Left hindlimb (tissue), 1 donor: ENCODE measurements around the gene LSMEM2.
A peak's percentile ranks its signal among the peaks of the same experiment; 100 is the strongest.
"Not testable (repeated sequence)": the region's sequence is repeated elsewhere in the genome, so short reads cannot be mapped to it uniquely, and the experiment has no call there.

Experiments used
- DNase-seq: peaks from one replicate; pipeline ENCODE4 v3.0.0-alpha.2; 2018

Gene LSMEM2

DNA sequence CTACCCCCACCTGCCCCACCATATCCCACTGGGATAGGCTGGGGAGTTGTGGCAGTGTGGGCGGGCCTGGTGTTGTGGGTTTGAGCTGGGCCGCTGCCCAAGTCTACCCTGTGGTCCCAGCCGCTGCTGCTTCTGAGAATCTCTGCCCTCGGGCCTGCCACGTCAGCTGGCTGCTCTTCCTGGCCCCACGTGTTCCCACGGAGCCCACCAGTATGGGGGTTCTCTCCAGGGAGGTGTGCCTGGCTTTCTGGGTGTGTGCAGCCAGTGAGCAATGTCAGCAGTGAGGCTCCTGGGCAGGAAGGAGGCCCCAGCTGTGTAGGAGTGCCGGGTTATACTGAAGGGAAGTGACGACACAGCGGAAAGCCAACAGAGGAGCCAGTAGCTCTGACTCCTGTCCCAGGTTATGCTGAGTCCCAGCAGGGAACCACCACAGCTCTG is 32.4 kb upstream of the LSMEM2 start:
- peak; percentile 86 for DNase-seq

DNA sequence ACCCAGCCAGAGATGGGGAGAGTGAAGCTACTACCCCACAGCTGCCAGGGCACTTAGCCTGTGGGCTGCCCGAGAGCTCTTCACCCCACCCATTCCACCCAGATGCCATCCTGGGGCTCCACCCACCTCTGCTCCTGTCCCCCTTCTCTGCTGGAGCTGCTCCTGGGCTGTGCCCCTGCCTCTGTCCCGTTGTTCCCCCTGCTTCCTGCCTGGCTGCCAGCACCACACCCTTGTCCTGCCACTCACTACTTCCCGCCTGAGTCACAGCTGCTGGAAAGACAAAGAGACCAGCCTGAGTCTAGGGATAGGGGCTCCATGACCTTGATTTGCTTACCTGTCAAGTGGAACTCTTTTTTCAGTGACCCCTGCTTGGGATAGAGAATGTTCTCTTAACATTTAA is 30.5 kb upstream of the LSMEM2 start:
- no peak for DNase-seq

DNA sequence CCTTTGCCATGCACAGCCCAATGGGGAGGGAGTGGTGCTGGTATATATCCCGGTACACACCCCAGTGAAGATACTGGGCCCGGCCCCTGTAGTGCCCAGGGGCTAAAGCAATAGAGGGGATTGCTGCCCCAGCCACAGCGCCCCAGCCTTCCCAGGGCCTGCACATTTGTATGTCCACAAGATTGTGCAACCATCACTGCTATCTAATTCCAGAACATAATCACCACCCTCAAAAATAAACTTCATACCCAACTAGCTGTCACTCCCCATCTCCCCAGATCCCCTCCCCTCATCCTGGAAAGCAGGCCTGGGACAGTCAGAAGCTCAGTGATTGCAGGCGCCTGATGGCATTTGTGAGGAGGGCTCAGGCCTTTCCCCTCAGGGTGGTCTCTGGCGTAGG is 29.4 kb upstream of the LSMEM2 start:
- DNase-seq = no peak

DNA sequence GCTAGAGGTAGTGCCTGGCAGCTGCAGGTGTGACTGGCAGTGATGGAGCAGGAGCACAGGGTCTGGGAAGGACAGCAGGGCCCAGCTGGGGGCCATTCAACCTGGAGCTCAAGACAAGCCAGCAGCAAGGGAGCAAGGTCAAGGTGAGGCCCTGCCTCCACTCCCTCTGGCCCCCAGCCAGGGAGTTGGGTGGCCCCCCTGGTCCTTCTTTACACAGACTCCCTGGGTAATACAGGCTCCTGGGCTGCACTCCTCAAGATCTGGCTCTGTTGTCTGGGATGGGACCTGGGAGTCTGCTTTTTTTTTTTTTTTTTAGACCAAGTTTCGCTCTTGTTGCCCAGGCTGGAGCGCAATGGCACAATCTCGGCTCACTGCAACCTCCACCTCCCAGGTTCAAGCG is 28.4 kb upstream of the LSMEM2 start:
- no peak for DNase-seq

DNA sequence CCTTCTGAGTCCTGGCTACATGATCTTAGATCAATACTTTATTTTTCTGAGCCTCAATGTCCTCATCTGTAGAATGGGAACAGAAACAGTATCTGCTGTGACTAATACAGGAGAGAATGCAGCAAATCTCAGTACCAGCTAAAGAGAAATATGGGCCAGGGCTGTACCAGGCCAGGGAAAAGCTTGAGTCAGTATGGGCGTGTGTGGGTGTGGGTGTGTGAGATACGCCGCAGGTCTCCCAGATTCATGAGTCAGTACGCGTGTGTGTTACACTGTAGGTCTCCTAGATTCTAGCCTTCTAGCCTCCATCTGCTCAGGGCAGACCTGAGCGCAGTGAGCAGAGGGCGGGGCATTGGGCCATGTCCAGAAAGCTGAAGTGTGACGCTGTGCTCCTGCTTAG is 27.7 kb upstream of the LSMEM2 start:
- no peak for DNase-seq

DNA sequence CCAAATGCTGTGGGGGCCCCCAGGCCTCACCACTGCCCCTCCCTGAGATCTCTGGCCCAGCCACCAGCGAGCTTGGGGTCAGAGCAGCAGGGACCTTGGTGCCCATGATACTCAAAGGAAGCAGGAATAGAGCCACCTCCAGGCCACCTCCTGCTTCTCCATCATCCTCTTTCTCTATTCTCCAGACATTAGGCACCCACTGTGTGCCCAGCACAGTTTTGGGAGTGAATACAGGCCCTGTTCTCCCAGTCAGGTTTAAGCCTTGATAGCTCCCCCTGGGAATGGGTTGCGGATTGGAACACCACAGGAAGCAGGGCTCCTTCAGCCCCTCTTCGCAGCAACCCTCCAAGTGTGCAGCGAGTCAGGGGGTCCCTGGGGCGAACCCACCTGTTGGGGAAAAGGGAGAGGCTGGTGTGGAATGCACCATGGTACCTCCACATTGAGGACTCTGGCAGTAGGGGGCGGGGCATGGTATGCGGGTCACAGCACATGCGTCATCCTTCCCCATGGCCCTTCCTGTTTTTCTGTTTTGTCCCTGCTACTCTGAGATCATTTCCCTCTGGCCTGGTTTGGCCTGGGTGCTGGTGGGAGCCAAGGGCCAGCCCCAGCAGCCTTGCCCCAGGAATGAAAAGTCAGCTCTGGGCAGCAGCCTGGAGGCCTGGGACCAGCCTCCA is 24.2 kb upstream of the LSMEM2 start:
- no peak for DNase-seq

DNA sequence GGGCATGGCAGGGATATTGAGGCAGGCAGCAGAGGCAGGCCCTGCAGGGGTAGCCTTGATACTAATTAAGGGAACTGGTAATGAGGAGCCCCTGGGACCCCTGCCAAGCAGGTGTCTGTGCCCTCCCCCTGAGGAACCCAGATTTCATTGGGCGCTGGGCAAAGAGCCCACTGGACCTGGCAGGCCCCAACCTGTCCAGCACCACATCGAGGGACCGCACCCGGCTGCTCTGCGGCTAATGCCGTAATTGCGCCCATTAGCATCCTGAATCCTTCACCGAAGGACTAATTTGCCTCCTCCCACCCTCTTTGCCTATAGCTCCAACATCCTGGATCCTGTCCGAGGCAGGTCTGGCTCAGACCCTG is 23.7 kb upstream of the LSMEM2 start:
- DNase-seq = no peak

DNA sequence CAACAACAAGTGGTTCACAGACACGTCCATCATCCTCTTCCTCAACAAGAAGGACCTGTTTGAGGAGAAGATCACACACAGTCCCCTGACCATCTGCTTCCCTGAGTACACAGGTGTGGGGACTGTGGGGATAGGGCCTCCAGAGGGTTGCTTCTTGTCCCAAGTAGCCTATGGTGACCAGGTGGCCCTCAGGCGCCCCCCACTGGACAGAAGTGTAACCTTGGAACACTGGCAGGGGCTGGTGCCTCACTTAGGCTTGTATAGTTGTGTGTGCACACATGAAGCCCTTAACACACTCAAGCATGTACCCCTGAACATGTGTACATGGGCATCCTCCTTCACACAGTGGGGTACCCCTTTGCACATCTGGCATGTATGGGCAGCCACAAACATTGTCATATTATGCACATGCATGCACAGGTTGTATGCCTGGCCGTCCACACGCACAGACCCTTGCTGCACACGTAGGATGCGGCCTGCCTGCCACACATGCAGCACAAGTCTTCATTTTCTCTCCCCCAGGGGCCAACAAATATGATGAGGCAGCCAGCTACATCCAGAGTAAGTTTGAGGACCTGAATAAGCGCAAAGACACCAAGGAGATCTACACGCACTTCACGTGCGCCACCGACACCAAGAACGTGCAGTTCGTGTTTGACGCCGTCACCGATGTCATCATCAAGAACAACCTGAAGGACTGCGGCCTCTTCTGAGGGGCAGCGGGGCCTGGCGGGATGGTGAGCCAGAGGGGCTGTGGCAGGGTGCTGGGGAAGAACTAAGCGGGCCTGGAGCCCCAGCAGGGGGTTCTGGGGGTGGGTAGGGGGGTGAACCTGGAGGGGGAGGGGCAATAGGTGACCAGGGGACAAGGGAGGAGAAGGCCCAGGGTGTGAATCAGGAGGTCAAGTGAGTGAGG is 21.7 kb upstream of the LSMEM2 start:
- DNase-seq = no peak

DNA sequence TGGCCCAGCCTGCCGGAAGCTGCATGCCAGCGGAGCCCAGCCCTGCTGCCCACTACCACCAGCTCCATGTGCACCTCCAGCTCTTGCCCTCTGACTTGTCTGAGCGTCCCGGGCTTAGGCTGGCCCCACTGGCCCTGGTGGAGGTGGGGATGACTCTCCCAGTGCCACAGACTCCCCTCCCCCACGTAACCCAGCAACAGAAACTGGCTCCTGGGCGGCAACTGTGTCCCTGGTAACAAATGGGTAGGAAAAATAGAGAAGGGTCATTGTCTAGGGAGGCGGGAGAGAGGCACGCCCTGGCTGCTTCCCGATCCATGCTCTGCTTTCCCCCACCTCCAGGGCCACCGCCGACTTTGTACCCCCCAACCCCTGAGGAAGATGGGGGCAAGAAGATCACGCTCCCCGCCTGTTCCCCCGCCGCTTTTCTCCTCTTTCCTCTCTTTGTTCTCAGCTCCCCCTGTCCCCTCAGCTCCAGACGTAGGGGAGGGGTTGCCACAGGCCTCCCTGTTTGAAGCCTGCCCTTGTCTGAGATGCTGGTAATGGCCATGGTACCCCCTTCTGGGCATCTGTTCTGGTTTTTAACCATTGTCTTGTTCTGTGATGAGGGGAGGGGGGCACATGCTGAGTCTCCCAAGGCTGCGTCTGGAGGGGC is 20.7 kb upstream of the LSMEM2 start:
- DNase-seq = no peak

DNA sequence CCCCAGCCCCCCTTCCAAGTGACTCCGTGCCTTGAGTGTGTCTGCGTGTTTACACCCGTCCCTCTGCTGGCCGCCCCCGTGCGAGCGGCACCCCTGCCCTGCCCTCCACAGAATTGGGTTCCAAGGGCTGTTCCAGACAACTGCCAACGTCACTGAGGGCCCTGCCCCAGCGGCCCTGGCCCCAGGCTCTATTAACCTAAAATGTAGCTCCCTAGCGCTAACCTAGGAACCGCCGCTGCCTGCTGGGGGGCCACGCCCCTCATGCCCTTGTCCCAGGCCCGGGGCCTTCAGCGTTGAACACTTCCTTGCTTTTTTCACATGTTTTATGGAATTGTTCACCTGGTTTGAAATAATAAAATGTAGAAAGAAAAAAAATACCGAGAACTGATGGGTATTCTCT is 19.9 kb upstream of the LSMEM2 start:
- DNase-seq = no peak

DNA sequence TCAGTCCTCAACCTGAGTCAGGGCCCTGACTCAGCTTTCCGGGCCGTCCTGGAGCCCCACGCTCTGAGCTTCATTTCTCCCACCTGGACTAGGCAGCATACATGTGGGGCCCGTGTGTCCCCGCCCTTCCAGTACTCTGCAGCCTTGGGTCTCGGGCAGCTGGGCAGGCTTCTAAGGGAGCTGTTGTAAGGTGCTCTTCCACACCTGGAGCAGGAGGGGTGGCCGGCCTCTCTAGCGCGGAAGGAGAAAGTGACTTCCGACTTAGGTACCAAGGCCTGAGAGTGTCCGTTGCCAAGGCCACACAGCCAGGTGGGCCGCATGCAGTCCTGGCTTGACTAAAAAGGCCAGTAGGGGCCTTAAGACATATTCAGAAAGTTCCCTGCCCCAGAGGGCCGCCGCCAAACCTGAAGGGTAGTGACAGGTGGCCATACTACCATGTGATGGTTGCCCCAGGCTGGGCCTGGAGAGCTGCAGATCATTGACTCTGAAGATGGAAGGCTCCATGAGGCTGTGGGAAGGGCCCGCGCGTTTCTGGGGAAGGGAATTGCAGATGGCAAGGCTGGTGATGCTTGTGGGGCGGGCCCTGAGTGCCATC is 19.4 kb upstream of the LSMEM2 start:
- no peak for DNase-seq

DNA sequence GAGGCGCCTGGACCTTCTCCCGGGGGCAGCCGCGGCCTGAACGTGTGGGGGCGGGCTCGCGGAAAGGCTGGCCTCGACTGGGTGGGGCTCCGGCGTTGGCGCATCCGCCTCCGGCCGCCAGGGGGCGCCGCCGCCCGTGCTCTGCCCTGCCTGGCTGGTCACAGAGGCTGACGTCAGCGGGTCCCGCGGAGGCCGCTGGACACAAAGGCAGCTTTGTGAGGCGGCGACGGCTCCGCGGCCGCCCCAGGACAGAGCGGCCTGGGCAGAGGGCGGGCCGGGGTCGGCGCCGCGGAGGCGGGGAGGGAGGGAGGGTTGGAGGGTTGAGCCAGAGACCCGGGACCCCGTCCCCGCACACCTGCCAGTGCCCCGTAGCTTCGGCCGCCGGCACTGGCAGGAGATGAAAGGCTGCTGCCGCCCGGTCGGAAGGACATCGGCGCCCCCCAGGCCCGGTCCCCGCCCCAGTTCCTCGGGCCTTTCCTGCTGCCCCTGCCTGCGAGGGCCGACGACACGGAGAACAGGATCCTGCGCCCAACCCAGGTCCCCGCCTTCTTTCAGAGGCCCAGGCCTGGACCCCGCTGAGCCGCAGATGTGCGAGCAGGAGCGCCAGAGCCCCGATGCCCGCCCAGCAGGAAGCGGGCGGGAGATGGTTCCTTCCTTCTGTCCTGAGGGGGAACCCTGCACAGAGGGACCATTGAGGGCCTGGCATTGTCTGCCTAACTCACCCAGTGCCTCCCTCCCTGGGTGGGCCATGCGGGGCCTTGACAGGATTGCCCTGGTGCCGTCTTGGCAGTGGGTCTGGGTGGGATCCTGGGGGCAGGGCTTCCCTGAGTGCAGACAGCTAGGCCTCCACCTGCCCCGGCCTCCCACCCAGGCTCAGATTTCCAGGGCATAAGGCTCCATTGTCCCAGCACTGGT is 18.6 kb upstream of the LSMEM2 start:
- DNase-seq = peak; percentile 96

DNA sequence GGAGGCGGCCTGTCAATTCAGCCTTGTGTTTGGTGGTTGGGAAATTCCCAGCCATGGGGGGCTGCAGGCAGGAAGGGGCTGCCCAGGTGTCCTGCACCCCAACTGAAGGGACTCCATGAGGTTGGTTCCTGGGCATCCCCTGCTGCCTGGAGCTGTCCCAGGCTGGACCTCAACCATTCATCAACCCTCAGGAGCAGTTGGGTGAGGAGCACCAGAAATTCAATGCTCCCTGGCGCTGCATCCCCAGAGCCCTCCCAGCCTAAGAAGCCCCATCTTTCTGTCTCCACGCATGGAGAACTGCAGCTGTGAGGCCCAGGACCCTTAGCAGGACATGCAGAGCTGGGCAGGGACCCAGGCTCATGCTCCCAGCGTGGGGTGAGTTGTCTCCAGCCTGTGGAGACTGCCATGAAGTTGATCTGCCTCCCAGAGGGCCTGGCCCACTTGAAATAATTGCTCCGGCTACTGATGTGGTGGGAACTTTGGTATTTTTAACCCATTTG is 17.9 kb upstream of the LSMEM2 start:
- DNase-seq = no peak

DNA sequence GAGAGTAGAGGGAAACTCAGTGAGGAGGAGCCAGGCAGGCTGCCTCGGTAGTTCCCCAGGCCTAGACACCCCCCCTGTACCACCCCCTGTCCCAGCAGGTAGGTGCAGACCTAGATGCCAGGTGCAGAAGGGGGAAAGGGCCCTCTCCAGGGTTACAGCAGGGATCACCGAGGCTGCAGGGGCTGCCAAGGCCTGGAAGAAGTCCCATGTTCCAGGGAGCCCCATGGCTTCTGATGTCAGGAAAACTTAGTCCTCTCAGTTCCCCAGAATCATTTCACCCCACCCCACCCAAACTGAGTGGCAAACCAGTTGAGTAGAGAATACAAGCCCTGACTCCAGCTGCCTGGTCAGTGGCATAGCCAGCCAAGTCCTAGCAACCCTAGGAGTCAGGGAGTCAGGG is 17.4 kb upstream of the LSMEM2 start:
- no peak for DNase-seq

DNA sequence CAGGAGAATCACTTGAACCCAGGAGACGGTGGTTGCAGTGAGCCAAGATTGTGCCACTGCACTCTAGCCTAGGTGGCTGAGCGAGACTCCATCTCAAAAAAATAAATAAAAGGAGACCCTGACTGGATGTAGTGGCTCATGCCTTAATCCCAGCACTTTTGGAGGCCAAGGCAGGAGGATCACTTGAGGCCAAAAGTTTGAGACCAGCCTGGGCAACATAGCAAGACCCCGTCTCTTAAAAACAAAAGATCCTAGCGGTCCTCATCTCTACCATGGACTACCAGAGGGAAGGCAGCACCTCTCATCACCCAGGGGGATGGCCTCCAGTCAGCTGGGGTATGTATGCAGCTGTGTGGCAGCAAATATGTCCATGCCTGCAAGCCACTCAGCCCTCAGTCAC is 16.7 kb upstream of the LSMEM2 start:
- DNase-seq = not testable (repeated sequence)

DNA sequence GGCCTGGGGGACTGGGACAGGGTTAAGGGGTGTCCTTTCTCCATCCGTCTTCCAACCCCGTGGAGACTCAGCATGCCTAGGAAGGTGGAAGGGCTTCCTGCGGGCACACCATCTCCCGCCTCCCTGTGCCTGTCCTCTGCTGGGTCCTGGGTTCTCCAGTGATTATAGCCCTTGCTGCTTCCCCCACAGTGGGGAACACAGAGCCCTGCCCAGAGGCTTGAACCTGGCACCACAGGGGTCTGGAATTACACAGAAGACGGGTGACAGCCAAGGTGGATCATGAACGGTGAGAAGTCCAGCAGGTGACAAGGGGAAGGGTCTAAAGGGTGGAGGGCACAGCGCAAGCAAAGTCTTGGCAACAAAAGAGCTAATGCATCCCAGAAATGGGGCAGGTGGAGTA is 16.1 kb upstream of the LSMEM2 start:
- no peak for DNase-seq

DNA sequence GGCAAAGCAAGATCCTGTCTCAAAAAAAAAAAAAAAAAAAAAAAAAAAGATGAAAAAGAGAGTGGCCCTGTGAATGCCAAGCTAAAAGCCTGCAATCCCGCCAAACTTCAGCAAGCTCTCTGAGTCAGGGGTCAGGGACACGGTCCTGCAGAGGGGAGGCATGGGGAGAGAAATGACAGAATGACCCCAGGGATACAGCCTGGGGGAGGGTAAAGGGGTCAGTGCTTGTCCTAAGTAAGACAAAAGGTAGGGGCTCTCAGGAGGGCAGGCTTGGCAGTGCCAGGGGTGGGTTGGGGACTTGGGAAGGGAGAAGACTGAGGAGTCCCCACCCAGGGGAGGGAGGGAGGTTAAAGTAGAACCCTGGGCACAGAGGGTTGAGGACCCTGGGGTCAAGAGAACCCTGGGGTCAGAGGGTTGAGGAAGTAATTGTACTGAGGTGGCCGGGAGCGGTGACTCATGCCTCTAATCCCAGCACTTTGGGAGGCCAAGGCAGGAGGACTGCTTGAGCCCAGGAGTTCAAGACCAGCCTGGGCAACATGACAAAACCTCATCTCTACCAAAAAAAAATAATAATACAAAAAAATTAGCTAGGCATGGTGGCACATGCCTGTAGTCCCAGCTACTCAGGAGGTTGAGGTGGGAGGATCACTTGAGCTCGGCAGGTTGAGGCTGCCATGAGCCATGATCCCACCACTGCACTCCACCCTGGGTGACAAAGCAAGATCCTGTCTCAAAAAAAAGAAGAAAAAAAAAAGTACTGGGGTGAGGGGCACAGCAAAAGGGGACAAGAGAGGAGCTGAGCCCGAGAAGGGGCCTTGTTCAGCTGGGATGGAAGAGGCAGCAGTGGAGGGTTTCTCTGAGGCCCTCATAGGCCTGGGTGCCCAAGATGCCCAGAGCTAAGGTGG is 15.2 kb upstream of the LSMEM2 start:
- DNase-seq = no peak

DNA sequence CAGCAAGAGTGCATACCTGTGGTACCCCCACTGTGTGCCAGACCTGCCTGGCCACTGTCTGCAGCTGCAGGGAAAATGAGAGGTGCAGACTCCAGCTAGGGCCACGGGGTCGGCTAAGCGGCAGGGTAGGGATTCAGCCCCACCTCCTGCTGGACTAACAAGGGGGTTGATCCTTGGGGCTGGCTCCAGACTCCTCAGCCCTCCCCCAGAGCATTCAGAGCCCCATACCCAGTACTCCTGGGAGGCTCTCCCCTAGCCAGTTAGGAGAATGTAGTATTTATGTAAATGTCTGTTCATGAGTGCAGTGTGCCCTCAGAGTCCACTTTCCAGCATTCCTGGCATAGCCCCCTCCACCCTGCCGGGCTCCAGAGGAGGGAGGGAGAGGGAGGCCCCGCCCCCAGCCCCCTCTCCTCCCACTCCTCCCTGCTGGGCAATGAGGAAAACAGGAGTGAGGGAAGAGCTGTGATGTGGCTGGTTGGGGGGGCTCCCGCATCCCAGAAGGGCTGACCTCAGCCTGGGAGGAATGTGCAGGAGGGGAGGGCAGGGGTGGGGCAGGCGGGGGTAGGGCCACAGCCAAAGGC is 14.4 kb upstream of the LSMEM2 start:
- peak; percentile 97 for DNase-seq

DNA sequence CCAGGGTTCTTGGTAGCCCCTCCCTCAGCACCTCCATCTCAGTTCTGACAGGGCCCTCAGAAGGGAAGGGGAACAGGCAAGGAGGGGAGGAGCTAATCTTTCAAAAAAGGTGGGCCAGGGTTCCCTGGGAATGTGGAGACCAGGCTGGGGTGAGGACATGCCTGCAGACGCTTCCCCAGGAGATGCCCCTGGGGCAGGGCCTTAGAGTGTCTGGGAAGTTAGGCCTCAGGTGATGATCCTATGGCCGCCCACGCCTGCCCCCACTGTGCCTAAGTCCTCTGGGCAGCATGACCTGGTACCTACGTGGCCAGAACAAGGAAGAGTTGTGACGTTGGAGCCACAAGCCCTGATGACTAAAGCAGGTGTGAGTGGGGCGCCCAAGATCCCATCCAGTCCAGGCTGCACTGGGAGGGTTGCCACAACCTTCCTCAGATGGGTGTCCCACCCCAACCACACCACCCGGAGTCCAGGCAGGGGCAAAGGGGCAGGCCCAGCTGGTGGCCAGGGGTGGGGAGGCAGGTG is 13.9 kb upstream of the LSMEM2 start:
- no peak for DNase-seq

DNA sequence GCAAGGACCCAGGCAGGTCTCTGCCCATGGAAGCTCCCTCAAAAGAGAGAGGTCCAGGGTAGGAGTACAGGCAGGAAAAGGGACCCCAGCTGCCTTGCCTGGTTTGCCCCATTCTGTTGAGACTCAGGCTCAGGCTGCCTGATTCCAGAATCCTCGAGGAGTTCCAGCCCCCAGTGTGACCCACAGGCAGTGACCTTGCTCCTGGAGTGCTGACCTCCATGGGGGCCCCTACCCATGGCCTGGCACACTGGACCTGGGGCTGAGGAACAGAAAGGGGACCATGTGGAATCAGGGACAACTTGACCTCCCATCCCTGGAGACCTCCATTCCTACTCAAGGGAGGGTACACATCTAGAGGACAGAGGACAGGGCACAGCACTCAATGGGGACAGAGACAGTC is 13.3 kb upstream of the LSMEM2 start:
- DNase-seq = no peak
